ENCODE data around the gene CDC25C.
"Not testable (repeated sequence)": the region's sequence is repeated elsewhere in the genome, so short reads cannot be mapped to it uniquely, and the experiment has no call there.

CDC25C gene

DNA sequence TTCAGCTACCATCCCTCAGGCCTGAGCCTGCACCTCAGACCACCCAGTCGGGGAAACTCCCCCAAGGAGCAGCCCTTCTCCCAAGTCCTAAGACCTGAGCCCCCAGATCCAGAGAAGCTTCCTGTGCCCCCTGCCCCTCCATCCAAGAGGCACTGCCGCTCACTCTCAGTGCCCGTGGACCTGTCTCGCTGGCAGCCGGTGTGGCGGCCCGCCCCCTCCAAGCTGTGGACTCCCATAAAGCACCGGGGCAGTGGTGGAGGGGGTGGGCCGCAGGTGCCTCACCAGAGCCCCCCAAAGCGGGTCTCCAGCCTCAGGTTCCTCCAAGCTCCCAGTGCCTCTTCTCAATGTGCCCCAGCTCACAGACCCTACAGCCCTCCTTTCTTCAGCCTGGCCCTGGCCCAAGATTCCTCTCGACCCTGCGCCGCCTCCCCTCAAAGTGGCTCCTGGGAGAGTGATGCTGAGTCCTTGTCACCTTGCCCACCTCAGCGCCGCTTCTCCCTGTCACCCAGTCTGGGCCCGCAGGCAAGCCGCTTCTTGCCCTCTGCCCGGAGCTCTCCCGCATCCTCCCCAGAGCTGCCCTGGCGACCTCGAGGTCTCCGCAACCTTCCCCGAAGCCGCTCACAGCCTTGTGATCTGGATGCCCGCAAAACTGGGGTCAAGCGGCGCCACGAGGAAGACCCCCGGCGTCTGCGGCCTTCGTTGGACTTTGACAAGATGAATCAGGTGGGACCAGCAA lies 13.5 kb upstream of the CDC25C start:
- no peak for DNase-seq

DNA sequence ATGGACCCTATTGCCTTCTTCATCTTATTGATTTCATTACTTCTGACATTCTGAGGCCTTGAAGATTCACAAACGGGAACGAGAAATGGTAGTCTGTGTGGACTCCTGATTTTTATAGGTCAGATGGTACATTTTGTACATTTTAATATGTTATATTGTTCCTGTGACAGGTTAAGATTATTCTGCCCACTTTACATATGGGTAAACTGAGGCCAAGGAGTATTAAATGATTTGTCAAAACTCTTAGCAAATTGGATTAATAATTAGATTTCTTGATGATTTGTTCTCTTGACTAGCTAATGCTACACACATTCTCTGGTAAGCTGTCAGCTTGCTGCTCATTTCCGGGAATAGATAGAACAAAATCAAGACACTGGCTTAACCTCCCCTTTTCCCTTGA lies 8.4 kb upstream of the CDC25C start:
- no peak for DNase-seq

DNA sequence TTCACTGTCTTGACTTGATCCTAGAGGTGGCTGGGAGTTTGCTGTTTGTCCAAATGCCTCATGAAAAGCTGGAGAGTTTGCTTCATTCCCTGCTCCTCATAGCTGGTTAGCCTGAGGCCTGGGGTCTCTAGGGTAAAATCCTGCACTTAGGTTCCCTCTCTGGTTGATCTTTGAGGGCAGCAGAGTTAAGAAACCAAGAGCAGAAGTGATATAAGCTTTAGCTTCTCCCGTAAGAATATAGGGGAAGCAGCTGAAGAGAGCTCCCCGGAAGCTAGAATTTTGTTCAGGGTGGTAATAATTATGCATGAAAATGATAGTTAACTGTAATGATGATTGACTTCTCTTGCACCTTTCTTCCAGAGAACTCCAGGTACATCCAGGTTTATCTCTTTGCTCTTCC lies 7.9 kb upstream of the CDC25C start:
- DNase-seq, result no peak

DNA sequence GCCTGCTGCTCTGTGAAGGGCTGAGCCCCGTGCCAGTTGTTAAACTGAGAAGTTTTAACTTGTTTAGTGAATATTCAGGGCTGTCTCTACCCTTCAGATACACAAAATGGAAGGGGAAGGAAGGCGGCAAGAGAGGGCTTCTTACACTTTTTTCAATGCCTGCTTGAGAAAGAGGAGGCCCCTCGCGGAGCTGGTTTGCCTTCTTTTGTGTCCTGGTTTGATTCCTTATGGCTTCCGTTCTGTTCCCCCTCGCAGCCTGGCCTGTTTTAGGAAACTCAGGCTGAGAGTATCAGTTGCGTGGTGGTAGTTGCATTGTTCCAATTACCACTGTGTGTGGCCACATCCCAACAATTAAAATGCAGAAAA lies 7.5 kb upstream of the CDC25C start:
- DNase-seq, result no peak

DNA sequence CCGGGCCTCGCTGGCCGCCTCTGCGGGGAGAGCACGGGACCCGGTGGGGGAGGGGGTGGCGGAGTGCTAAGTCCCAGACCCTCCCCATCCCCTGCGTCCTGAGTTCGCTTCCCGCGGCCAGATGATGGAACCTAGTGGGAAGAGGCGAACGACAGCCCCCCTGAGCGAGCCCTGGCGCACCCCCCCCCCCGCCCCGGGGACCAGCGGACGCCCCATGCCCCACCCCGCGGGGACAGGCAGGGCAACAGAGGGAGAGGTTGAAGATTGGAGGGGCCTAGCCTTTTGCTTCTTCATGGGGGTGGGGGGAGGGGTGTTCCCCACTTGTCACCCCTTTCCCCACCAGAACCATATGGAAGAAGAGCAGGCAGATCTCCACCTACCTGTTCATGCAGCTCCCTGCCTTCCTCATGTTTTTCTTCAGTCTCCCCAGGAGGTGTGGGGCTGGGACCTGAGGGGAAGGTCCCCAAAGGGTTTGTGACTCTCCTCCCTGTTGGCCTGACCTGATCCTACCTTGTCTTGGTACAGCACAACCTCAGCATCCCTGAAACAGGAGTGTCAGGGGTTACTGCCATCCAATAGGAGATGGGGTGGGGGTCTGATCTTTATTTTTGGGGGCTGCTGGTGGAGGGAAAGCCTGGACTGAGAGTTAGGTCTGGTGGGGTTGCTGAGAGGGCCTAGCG lies 6.9 kb upstream of the CDC25C start:
- no peak for DNase-seq

DNA sequence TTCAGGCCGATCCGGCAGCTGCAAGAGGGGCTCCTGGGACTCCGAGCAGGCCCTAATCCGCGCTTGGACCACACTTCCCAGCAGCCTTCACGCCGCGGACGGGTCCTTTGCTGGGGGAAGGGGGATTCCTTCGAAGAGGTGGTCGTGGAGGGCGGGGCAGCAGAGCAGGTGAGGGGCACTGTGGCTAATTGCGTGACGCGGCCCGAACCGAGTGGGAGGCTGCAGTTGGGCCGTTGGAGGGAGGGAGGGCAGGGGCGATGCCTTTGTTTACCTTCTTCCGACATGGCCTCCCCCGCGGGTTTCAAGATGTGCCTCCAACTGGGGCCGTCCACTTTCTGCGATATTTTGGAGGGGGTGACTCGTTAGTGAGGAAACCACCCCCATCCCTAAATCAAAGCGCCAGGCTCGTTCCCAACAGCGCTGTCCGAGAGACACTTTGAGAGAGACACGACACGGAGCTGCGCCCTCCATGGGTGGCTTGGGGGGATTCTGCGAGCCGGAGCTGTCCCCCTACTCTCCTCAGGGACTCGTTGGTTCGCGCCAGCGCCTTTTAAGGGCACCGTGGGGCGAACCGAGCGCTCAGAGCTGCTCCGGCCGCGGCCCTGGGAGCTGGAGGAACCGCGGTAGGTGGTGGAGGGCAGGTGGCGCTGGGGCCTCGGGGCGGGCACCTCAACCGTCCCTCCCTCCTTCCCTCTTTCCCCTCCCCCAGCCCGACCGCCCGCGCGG lies 6.2 kb upstream of the CDC25C start, which contains the start of gene FAM53C:
TSS of gene FAM53C (plus strand) at position 582 of the 726 bp plus-strand sequence. CDS start 3,070 bp downstream, outside the sequence.
- peak; percentile 81 for DNase-seq

DNA sequence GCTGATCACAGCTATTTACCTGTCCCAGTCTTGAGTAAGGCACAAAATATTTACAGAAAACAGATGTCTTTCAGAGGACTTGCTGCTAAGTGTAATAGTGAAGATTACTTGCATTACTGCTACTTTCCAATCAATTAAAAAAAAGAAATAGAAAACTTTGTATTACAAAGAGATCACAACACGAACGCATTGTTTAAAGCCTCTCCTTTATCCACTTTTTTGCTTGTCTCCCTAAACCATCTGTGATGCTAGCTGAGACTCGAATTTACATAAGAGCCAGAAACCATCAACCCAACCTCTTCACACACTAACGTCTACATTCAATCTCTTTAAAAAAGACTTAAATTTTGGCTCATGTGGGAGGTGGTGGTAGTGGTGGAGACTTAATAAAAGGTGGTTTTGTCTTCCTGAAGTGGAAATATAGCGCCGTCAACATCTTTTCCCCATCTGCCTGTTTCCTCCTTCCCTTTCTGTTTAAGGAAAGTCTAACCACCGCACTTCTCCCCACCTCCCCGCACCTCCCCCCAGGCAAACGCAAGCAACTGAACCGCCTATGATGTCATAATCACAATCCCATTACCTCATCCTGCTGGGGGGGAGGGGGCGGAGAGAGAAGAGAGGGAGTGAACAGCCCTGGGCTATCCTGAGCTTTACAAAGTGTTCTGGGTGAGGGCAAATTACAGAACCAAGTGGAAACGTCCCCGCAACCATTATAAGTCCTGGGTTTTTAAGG lies 5.5 kb upstream of the CDC25C start:
- no peak for DNase-seq

DNA sequence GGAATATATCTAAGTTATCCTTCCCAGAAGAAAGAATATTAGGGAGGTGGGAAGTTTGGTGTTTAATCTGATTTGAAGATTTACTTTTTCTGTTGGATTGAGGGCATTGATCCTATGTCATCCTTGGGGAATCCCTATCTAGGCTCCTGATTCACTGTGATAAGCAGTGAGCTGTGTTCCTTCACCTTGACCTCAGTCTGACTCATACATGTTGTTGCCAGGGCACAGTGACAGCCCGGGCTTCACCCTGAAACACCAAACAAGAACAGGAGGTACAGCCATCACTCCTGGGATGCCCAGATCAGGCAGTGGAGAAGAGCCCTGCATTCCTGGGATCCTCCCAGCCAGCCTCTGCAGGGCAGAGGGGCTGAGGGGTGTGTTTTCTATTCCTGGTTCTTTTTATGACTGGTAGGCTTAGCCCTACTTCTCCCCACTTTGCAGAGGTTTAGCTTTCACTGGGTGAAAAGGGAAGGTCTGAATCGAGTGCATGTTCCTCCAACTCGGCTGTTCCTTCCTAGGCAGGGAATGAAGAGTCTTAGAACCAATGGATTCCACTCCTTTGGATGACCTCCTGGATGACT lies 3.4 kb upstream of the CDC25C start:
- DNase-seq, result no peak

DNA sequence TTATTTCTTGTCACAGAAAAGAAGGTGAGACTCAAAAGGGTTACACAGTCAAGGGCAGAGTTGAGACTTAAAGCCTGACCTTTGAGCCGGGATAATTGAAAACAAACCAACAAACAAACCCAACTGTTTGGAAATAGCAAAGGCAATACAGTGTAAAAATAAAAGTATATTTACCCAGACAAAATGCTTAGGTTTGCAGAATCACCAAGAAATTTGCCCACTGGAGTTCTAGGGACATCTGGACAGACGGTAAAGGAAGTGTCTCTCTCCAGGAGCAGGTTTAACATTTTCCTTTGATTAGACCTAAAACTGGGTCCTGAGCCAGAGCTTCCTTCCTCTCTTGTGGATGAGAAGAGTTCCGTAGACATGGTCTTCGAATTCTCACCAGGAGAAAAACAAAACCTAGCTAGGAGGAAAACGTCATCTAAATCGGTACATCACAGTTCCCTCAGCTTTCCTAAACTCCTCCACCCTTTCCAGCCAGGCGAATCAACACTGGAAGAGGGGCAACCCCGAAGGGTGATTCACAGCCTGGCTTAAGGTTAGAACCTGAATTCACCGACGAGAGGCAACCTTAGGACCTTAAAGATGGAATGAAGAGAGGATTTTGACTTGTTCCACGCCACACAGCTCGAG lies 673 bp downstream of the CDC25C start:
- DNase-seq, result no peak

DNA sequence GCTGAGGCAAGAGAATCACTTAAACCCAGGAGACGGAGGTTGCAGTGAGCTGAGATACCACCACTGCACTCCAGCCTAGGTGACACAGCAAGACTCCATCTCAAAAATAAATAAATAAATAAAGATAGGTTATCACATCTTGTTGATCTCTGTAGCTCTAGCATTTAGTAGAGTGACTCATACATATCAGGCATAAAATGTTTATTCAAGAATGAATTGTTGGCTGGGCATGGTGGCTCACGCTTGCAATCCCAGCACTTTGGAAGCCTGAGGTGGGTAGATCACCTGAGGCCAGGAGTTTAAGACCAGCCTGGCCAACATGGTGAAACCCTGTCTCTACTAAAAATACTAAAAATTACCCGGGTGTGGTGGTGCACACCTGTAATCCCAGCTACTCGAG lies 13.4 kb downstream of the CDC25C start:
- not testable (repeated sequence) for DNase-seq

DNA sequence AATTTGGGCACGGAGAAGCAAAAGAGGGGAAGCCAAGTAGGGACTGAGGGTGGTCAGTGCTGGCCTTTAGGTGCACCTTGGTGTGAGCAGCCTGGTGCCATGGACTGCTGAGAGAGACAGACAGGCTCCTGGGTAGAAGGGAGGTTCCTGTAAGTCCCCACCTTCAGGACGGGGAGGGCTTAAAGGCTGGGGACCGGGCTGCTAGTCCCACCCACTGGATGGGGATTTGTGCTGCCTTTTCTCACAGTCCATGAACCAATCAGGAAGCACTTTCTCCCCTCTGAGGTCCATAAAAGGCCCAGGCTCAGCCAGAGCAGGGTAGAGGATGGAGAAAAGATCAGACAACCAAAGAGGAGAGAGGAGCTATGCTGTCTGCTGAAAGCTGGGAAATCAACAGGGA lies 15.2 kb downstream of the CDC25C start:
- DNase-seq, result no peak

DNA sequence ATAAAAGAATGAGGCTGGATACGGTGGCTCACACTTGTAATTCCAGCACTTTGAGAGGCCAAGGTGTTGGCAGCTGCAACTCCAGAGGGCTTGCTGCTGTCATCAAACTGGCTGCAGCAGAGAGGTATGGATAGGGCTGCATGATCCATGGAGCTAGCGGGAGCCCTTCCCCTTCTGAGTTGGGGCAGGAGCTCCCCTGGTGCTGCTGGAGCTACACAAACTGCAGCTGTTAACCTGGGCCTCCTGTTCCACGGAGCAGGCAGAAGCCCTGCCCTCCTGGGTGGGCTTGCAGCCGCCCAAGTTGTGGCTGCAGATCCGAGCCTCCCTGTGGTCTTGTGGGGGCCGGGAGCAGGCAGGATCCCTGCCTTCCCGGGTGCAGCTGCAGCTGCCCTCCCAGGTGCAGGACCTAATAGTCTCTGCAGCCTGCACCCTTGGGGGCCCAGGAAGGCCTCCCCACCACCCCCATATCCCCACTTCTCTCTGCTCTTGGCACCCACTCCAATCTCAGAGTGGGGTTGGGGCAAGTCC lies 15.8 kb downstream of the CDC25C start:
- DNase-seq, result no peak

DNA sequence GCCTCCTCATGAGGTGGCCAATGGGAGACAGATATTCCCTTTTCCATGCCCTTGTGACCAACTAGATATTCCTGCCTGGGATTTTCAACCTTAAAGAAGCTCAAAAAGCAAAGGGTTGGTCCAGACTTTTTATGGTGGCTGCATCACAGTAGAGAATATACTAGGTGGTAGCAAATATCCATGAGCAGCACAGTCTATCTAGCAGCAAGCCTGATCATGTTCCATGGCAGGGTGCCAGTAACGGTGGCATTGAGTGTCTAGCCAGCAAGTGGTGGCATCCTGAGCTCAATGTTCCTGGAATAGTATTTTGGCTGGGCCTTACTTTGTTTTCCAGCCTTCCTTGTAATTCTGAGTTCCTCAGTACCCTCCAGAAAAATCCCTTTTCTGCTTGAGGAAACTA lies 25.8 kb downstream of the CDC25C start:
- no peak for DNase-seq

DNA sequence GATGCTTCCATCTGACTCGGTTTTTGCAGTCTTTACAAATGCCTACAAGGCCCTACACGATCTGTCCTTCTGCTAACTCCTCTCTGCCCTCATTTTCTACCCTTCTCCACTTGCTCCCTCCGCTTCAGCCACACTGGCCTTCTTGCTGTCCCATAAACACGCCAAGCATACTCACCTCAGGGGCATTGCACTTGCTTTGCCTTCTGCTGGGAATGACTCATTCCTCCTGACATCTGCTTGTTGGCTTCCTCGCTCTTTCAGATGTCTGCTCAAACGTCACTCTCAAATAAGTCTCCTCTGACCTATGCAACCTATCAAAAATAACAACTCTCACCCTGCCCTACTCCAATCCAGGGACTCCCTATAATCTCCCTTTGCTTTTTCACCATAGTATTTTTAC lies 28.2 kb downstream of the CDC25C start:
- DNase-seq, result no peak

DNA sequence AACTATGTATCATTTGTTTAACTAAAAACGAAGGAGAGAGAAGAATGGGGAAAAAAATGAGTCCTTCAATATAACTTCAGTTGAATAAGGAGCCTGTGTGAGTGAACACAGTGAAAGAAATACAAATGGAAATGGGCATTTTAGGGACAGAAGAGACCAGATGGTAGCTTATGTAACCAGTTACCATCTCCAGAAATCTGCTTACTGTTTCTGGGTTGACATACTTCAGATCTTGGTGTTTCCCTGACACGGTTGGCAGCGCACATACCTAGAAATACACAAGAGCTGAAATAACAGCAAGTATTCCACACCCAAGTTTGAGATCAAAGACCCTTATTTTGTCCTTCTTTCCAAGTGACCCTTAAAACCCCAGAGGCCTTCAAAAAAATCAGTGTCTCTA lies 42.3 kb downstream of the CDC25C start:
- DNase-seq, result no peak

DNA sequence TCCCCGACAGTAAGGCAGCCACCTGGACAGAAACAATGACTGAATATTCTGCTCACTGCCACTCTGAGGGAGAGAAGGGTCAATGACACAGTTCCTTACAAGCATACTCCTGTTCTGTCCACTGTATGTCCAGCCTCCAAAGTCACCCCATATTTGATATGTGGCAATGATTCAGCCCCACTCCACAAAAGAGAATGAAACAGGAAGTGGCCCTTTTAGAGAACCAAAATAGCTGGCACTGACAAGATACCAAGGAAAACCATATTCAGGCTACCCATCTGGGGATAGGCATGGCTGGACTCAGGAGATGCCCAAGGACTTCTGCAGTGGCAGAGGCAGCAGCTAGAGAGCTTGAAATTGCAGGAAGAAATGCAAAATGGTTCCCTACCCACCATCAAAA lies 44.4 kb downstream of the CDC25C start:
- no peak for DNase-seq

DNA sequence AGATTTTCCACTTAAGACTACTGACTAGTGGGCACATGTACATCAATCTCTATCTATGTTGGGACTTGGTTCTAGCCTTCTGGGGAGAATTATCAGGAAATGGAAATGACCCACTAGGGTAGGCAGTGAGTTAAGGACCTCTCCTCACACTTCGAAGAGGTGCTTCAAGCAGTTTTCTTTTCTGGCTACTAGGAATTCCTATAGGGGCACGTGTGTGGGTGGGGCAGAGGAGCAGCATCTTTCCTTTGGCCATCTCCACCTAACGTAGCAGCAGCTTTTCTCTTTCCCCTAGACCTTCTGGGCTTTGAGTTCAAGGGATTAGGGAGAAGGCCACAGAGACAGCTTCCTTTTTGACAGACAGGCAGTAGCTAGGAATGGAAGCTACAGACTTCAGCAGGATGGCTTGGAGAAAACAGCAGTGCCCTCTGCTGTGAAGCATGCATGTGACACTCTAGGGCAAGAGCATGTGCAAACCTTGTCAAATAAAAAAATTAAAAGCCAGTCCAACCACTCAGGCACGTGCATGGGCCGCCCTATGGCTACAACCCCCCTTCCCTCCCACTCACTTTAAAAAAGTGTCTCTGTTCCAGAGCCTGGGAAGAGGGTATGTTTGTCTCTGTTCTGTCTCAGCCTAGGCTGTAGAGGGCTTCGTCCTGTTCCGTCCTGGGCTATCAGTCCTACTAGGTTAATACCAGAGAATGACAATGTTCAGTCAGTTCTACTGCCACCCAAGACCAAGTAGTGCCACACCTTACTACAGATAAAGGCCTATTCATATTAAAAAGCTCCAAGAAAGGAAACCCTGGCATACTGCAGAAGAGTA lies 48.5 kb downstream of the CDC25C start:
- DNase-seq, result no peak

DNA sequence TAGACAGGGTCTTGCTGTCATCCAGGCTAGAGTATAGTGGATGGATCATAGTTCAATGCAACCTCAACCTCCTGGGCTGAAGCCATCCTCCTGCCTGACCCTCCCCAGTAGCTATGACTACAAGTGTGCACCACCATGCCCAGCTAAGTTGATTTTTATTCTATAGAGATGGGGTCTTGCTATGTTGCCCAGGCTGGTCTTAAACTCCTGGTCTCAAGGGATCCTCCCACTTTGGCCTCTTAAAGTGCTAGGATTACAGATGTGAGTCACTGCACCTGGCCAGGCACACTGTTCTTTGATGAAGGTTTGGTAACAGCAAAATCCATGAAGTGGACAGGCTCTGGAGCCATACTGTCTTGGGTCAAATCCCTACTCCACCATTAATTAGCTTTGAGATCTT lies 50.7 kb downstream of the CDC25C start:
- no peak for DNase-seq

DNA sequence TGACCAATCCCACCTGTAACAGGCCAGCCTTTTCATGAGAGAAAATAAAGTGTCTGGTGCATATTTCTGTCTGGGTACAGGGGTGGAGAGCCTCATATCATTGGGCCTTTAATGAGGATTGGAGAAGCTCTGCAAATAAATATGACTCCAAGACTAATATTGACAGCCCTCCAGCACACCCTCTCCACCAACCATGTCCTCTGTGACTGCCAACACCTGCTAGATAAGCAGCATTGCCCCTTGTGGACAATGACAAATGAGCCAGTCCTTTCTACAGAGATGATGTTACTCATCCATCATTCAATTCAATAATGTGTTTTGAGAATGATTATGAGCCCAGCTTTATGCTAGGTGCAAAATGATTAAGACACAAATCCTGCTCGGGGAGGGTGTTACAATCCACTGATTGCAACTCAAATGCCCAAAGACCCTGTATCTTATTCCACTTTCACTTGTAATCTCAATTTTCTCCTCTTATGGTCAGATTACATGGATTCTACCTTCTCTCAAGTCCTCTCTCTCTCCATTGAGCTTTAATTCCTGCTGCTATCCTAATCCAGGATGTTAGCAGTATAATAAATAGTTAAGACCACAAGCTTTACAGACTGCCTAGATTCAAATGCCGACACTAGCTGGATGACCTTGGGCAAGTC lies 55.1 kb downstream of the CDC25C start:
- no peak for DNase-seq

DNA sequence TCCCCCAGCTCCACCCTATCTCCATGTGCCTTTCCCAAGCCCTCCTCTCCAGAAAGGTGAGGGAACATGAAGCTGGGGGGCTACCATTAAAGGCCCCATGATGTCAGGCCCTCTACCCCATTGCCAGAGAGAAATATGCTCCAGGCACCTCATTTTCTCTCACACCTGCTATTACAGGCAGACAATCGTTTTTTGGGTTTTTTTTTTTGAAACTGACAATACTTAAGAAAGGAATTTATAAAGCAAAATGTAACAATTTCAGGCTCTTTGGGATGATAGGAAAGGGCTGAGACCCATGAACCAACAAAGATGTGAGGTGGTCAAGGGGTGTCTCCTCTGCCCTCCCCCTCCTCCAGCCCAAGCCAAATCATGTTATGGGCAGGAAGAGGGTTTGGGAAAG lies 55.7 kb downstream of the CDC25C start:
- DNase-seq, result no peak

DNA sequence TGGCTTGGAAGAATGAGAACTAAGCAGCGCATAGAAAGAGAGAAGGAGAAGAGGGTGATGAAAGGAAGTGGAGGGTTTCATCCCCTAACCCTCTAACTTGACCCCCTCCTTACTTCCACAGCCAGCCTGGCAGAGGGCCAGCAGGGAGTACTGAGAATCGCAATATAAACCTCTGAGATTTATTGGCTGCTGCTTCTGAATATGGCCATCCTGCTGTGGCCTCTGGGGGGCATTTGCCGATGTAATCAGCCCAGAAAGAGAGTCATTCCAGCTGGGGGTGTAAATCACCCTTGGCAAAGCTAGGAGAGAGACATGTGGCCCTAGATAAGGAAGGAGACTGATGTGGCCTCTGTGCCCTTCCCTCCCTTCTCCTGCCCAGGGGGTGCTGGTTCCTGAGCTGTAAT lies 56.2 kb downstream of the CDC25C start:
- no peak for DNase-seq
